Effector memory CD4-positive, alpha-beta T cell (primary cell): ENCODE results near the gene ADAM22.

Source experiments
- DNase-seq, 3 donors: peaks; one replicate each; pipeline ENCODE4 v3.0.0-alpha.2; 2020
- H3K27ac ChIP-seq: 2 replicates; pipeline ENCODE4 v1.7.0; 2013; ENCODE audit warnings: mild to moderate bottlenecking, low read length, moderate library complexity; ENCODE audit not compliant: insufficient read depth, poor library complexity, severe bottlenecking
- H3K27me3 ChIP-seq: replicated peaks from 2 replicates; pipeline ENCODE4 v1.7.0; 2013; ENCODE audit warnings: mild to moderate bottlenecking, low read length; ENCODE audit not compliant: insufficient read depth, control insufficient read depth, poor library complexity, severe bottlenecking
- H3K36me3 ChIP-seq: 2 replicates; pipeline ENCODE4 v1.7.0; 2013; ENCODE audit warnings: mild to moderate bottlenecking, low read length, moderate library complexity; ENCODE audit not compliant: control insufficient read depth, insufficient read depth
- H3K4me1 ChIP-seq: 2 replicates; pipeline ENCODE4 v1.7.0; 2013; ENCODE audit warnings: low read length, mild to moderate bottlenecking; ENCODE audit not compliant: control insufficient read depth, insufficient read depth, poor library complexity, severe bottlenecking
- H3K4me3 ChIP-seq: 2 replicates; pipeline ENCODE4 v1.7.0; 2013; ENCODE audit warnings: low read length, low read depth, mild to moderate bottlenecking; ENCODE audit not compliant: insufficient read depth, poor library complexity, severe bottlenecking
- H3K9me3 ChIP-seq: 2 replicates; pipeline ENCODE4 v1.7.0; 2013; ENCODE audit warnings: mild to moderate bottlenecking, low read length, moderate library complexity; ENCODE audit not compliant: control insufficient read depth

The ADAM22 gene

GRCh38 chr7:88002617-88003016 is 68.6 kb downstream of the ADAM22 start:
- Histone ChIP-seq H3K4me1 (no peaks in the 10 kb centered on the region), H3K27me3 (no peaks in the 10 kb centered on the region), H3K4me3 (no peak overlapping the region), H3K9me3 (no peaks in the 10 kb centered on the region), H3K27ac (no peak overlapping the region), H3K36me3 (no peaks in the 10 kb centered on the region)
- DNase-seq, result no peak

GRCh38 chr7:88003581-88003980 is 69.5 kb downstream of the ADAM22 start:
- no peaks in the 10 kb centered on the region for H3K9me3 ChIP-seq
- H3K36me3 ChIP-seq, result no peaks in the 10 kb centered on the region
- no peaks in the 10 kb centered on the region for H3K27me3 ChIP-seq
- no peak for DNase-seq
- no peaks in the 10 kb centered on the region for H3K4me1 ChIP-seq
- no peak overlapping the region for H3K27ac ChIP-seq
- no peak overlapping the region for H3K4me3 ChIP-seq

GRCh38 chr7:88005191-88005590 is 71.1 kb downstream of the ADAM22 start:
- Histone ChIP-seq H3K4me3 (no peak overlapping the region), H3K4me1 (no peaks in the 10 kb centered on the region), H3K9me3 (no peaks in the 10 kb centered on the region), H3K27me3 (no peaks in the 10 kb centered on the region), H3K36me3 (no peaks in the 10 kb centered on the region), H3K27ac (no peak overlapping the region)
- no peak for DNase-seq

GRCh38 chr7:88009651-88010050 is 75.6 kb downstream of the ADAM22 start:
- H3K27ac ChIP-seq, result no peak overlapping the region
- no peaks in the 10 kb centered on the region for H3K27me3 ChIP-seq
- no peaks in the 10 kb centered on the region for H3K4me1 ChIP-seq
- H3K4me3 ChIP-seq, result no peak overlapping the region
- no peaks in the 10 kb centered on the region for H3K9me3 ChIP-seq
- DNase-seq, result no peak
- H3K36me3 ChIP-seq, result no peaks in the 10 kb centered on the region

- Histone ChIP-seq H3K27ac (no peak overlapping the region), H3K4me3 (no peak overlapping the region), H3K9me3 (no peaks in the 10 kb centered on the region), H3K36me3 (no peaks in the 10 kb centered on the region), H3K27me3 (no peaks in the 10 kb centered on the region), H3K4me1 (no peaks in the 10 kb centered on the region)
- DNase-seq, result no peak
Observed at GRCh38 chr7:88012086-88012485, 78.0 kb downstream of the ADAM22 start.

GRCh38 chr7:88013981-88014380 is 79.9 kb downstream of the ADAM22 start:
- Histone ChIP-seq H3K9me3 (no peaks in the 10 kb centered on the region), H3K4me3 (no peak overlapping the region)

GRCh38 chr7:88014581-88014980 is 80.5 kb downstream of the ADAM22 start:
- DNase-seq, result no peak
- H3K36me3 ChIP-seq, result no peaks in the 10 kb centered on the region
- no peak overlapping the region for H3K4me3 ChIP-seq
- no peaks in the 10 kb centered on the region for H3K9me3 ChIP-seq
- H3K27ac ChIP-seq, result no peak overlapping the region
- no peaks in the 10 kb centered on the region for H3K4me1 ChIP-seq
- H3K27me3 ChIP-seq, result no peaks in the 10 kb centered on the region

More at GRCh38 chr7:88013981-88014380, 79.9 kb downstream of the ADAM22 start:
- DNase-seq, result no peak
- H3K27me3 ChIP-seq, result no peaks in the 10 kb centered on the region
- no peaks in the 10 kb centered on the region for H3K36me3 ChIP-seq
- no peaks in the 10 kb centered on the region for H3K4me1 ChIP-seq
- H3K27ac ChIP-seq, result no peak overlapping the region

- no peak overlapping the region for H3K4me3 ChIP-seq
- no peaks in the 10 kb centered on the region for H3K27me3 ChIP-seq
- H3K27ac ChIP-seq, result no peak overlapping the region
- H3K36me3 ChIP-seq, result no peaks in the 10 kb centered on the region
- H3K9me3 ChIP-seq, result no peaks in the 10 kb centered on the region
- H3K4me1 ChIP-seq, result no peaks in the 10 kb centered on the region
- no peak for DNase-seq
Observed at GRCh38 chr7:88015309-88015708, 81.3 kb downstream of the ADAM22 start.

GRCh38 chr7:88018501-88018900 is 84.5 kb downstream of the ADAM22 start:
- no peaks in the 10 kb centered on the region for H3K27me3 ChIP-seq
- H3K9me3 ChIP-seq, result no peaks in the 10 kb centered on the region
- no peak for DNase-seq
- no peaks in the 10 kb centered on the region for H3K4me1 ChIP-seq
- H3K36me3 ChIP-seq, result no peaks in the 10 kb centered on the region
- H3K27ac ChIP-seq, result no peak overlapping the region
- H3K4me3 ChIP-seq, result no peak overlapping the region

GRCh38 chr7:88020953-88021665 is 87.1 kb downstream of the ADAM22 start:
- no peaks in the 10 kb centered on the region for H3K36me3 ChIP-seq
- H3K9me3 ChIP-seq, result no peaks in the 10 kb centered on the region
- DNase-seq, result no peak
- no peaks in the 10 kb centered on the region for H3K4me1 ChIP-seq
- no peak overlapping the region for H3K27ac ChIP-seq
- no peaks in the 10 kb centered on the region for H3K27me3 ChIP-seq
- no peak overlapping the region for H3K4me3 ChIP-seq
